Measurements from ENCODE around the gene SMIM31. TPM values are rescaled to one million over a fixed set of nuclear protein-coding genes. Genes with fewer than 3 reads are reported as not detected.

The SMIM31 gene
- total RNA-seq = not detected in 2 replicates

GRCh38 chr4:164753873-164754488 is at the start of gene SMIM31:
TSS of gene SMIM31 (plus strand) at chr4:164754131. CDS start at chr4:164770444, 16,313 bp downstream.

Other genes starting within 250 kb of the SMIM31 start
- not detected in 2 replicates for gene APELA, start 123.0 kb downstream of the SMIM31 start, total RNA-seq
- gene TRIM61, start 223.5 kb downstream of the SMIM31 start, total RNA-seq = 1.6 and 2.7 TPM in 2 replicates

All from cardiac ventricle fibroblast (primary cell).